Right atrium auricular region (tissue), 2 donors: ENCODE data around the gene CPNE7. TPM values are rescaled to one million over a fixed set of nuclear protein-coding genes. Genes with fewer than 3 reads are reported as not detected.

Experiments used
- DNase-seq: peaks from one replicate; pipeline ENCODE4 v3.0.0-alpha.2; 2019; ENCODE audit warnings: low spot score
- H3K27ac ChIP-seq, 2 donors: fragments of 200-600 bp; sonication (generic); 1 replicate in 1 of 2; 2 replicates in 1 of 2; pipeline ENCODE4 v1.5.1; 2016 to 2019
- H3K27me3 ChIP-seq, 2 donors: fragments of 200-600 bp; sonication (generic); one replicate each; pipeline versions ENCODE4 v1.5.1 to v1.6.0; 2017 to 2019
- H3K36me3 ChIP-seq: fragments of 200-600 bp; sonication (generic); one replicate; pipeline ENCODE4 v1.5.1; 2016
- H3K4me1 ChIP-seq, 2 donors: fragments of 200-600 bp; sonication (generic); one replicate each; pipeline versions ENCODE4 v1.5.1 to v1.6.0; 2017 to 2019
- H3K4me3 ChIP-seq, 2 donors: fragments of 200-600 bp; sonication (generic); 1 replicate in 1 of 2; 2 replicates in 1 of 2; pipeline ENCODE4 v1.5.1; 2017 to 2019; ENCODE audit warnings: mild to moderate bottlenecking in 1 of 2, moderate library complexity in 1 of 2
- H3K9me3 ChIP-seq, 2 donors: fragments of 200-600 bp; sonication (generic); one replicate each; pipeline ENCODE4 v1.5.1; 2019
- CTCF ChIP-seq, 2 donors: fragments of 200-600 bp; sonication (generic); IDR thresholded peaks; one replicate each; pipeline ENCODE4 v1.5.1; 2019; ENCODE audit warnings: antibody characterized with exemption in 2 of 2
- total RNA-seq, 2 donors: library from RNA; depleted of rRNA; stranded (reverse); fragments of >200 nt; gene quantifications; one replicate each; pipeline ENCODE4 v1.1.0, GENCODE V29; 2016

CPNE7 gene
- total RNA-seq, 2 donors from 2014 or later, result not detected

DNA sequence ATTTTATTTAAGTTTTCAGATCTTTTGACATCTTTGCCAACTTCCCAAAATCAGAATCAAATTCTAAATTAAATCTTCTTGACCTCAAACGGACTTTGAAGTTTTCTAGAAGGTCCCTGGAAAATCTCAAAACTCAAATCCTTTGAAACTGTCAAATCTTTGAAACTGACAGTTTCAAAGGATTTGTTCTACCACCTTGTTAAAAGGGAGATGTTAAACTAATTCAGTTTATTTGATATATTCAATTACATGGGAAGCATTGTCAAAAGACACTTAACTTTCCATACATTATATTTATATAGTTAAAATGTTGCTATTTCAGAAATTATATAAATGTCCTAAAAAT, 34.5 kb downstream of the CPNE7 start:
- Histone ChIP-seq H3K27ac (no peak overlapping the region), H3K27me3 (no peaks in the 10 kb centered on the region), H3K36me3 (no peaks in the 10 kb centered on the region), H3K4me1 (no peaks in the 10 kb centered on the region), H3K9me3 (no peaks in the 10 kb centered on the region), H3K4me3 (no peak overlapping the region)
- no peak for TF ChIP-seq CTCF (IDR thresholded peaks at IDR 0.05)
- DNase-seq, result no peak

DNA sequence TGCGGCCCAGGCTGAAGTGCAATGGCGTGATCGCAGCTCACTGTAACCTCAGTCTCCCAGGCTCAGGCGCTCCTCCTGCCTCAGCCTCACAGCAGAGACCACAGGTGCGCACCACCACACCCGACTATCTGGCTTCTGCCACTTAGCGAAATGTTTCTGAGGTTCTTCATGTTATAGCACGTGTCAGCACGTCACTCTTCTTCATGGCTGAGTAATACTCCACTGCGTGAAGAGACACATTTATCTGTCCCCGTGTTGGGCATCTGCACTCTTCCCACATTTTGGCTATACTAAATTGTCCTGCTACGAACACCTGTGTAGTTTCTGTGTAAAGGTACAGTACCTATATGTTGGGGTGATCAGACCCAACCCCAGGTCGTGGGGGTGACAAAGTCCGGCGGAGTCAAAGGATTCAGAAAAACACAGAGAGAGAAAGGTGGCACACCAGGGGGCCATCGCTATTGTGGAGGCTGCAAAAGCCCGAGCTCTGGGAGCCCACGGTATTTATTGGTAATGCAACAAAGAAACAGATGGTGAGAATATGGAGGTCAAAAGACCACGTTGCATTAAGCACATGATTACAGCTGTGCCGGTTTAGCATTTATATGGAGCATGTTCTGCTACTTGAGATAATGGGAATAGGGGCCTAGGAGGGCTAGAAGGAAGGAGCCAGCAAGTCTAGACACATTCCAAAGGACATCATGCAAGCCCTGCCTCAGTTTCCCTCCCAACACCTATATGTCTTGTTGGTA, 37.0 kb downstream of the CPNE7 start:
- Histone ChIP-seq H3K27ac (no peak overlapping the region), H3K36me3 (no peaks in the 10 kb centered on the region), H3K27me3 (no peaks in the 10 kb centered on the region), H3K4me3 (no peak overlapping the region), H3K9me3 (no peaks in the 10 kb centered on the region), H3K4me1 (no peaks in the 10 kb centered on the region)
- DNase-seq, result no peak
- no peak for TF ChIP-seq CTCF (IDR thresholded peaks at IDR 0.05)

GRCh38 chr16:89613231-89613953, 37.8 kb downstream of the CPNE7 start, which contains the start of gene DPEP1:
Gene DPEP1, plus strand, starts transcription at chr16:89613642. Its CDS starts 16,769 bp downstream, at chr16:89630411.
- H3K27ac ChIP-seq, result no peak within 1 kb of the TSS
- no peaks in the 10 kb centered on the region for H3K27me3 ChIP-seq
- no peak for TF ChIP-seq CTCF (IDR thresholded peaks at IDR 0.05)
- H3K36me3 ChIP-seq, result no peaks in the 10 kb centered on the region
- H3K4me3 ChIP-seq, result no peak within 1 kb of the TSS
- no peaks in the 10 kb centered on the region for H3K9me3 ChIP-seq
- no peak for DNase-seq
- no peaks in the 10 kb centered on the region for H3K4me1 ChIP-seq

- no peaks in the 10 kb centered on the region for H3K27me3 ChIP-seq
Measured at GRCh38 chr16:89613954-89614459, 38.4 kb downstream of the CPNE7 start.

DNA sequence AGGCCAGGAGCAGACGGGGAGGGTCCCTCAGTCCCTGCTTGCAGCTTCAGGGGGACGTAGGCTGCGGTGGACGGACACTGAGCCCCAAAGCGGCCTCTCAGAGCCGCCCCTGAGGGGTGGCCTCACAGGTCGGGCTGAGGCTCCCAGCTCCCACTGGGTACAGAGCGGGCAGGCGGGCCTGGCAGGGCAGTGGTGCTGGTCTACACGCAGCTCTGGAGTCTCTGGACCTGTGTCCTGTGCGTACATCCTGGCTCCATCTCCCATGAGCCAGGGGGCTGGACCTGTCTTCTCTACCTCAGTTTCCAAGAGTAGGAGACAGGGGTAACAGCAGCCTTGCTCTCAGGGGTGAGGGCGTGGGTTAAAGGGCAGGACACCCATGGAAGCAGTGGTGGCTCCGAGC, 39.6 kb downstream of the CPNE7 start:
- no peak overlapping the region for H3K27ac ChIP-seq
- no peak for TF ChIP-seq CTCF (IDR thresholded peaks at IDR 0.05)
- H3K9me3 ChIP-seq, result no peaks in the 10 kb centered on the region
- no peaks in the 10 kb centered on the region for H3K4me1 ChIP-seq
- no peak overlapping the region for H3K4me3 ChIP-seq
- H3K27me3 ChIP-seq, result no peaks in the 10 kb centered on the region
- no peaks in the 10 kb centered on the region for H3K36me3 ChIP-seq
- no peak for DNase-seq

More at GRCh38 chr16:89613954-89614459, 38.4 kb downstream of the CPNE7 start:
- Histone ChIP-seq H3K4me1 (no peaks in the 10 kb centered on the region), H3K36me3 (no peaks in the 10 kb centered on the region), H3K4me3 (no peak overlapping the region), H3K27ac (no peak overlapping the region), H3K9me3 (no peaks in the 10 kb centered on the region)
- TF ChIP-seq CTCF (IDR thresholded peaks at IDR 0.05), result no peak
- DNase-seq, result no peak
